Measurements from ENCODE around the gene BLOC1S5.
"Not testable (repeated sequence)": the region's sequence is repeated elsewhere in the genome, so short reads cannot be mapped to it uniquely, and the experiment has no call there.

BLOC1S5 gene

DNA sequence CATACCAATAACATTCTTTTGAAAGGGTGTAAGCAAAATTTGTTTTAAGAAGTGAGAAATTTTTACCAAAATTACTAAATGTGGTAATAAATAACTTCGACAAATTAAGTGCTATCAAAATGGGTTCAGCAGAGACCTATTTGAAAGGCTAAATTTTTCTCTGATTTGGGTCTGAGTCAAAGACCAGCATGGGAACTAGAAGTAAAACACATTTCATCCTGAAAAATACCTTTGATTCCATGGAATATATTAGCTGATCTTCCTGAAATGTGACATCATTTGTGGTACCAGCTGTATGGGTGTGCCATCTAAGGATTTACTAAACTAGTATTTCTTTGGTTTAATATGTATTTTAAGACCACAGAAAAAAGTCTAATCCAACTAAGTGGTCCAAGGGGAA lies 63.6 kb downstream of the BLOC1S5 start:
- H3K4me3 ChIP-seq: no peak overlapping the region
- H3K27ac ChIP-seq: peak overlapping the region in 1 of 21 experiments; percentile 54

GRCh38 chr6:8000188-8000596 lies 64.0 kb downstream of the BLOC1S5 start:
- Histone ChIP-seq H3K27ac (peak overlapping the region in 1 of 21 experiments; percentile 54), H3K4me3 (no peak overlapping the region)

- peak overlapping the region in 1 of 21 experiments; percentile 21 for H3K27ac ChIP-seq
Measured at GRCh38 chr6:7999201-7999600, 65.0 kb downstream of the BLOC1S5 start.

GRCh38 chr6:7998103-7998725 lies 66.0 kb downstream of the BLOC1S5 start:
- Histone ChIP-seq H3K27ac (no peak overlapping the region), H3K4me3 (no peak overlapping the region)

More at GRCh38 chr6:7999201-7999600, 65.0 kb downstream of the BLOC1S5 start:
- no peak overlapping the region for H3K4me3 ChIP-seq

DNA sequence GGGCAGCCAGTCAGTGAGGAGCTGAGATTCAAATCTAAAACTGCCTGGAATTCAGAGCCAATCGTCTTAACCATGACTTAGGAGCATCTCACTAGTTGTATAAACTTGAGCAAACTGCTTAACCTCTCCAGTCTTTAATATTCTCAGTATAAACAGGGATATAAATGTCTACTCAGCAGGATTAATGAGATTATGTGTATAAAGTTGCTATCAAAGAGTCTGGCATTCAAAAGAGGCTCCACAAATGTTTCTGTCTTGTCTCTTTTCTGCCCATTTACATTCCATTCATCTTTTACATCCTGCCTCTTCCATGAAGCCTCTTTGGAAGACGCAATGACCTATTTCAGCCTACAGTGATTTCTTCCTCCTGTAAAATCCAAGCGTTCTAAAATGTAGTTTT lies 66.9 kb downstream of the BLOC1S5 start:
- no peak overlapping the region for H3K4me3 ChIP-seq
- no peak overlapping the region for H3K27ac ChIP-seq

- H3K4me3 ChIP-seq: no peak overlapping the region
- H3K27ac ChIP-seq: no peak overlapping the region
Measured at GRCh38 chr6:7996538-7997111, 67.6 kb downstream of the BLOC1S5 start.

DNA sequence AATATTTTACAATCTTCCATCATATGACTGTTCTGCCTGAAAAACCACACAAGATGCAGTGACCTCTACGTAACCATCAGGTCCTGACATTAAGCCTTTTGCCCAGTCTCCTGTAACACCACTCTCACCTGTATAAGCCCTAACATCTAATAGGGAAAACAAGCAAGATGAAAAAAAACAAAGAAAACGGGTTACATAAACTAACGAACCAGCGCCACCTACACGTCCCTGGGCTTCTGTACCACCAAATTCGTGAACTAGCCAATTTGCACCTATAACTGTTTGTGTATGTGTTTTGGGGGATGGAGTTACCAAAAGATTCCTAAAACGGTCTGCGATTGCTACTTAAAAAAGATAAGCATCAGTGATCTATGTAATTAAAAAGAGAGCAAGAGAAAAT lies 70.2 kb downstream of the BLOC1S5 start:
- Histone ChIP-seq H3K4me3 (no peak overlapping the region), H3K27ac (no peak overlapping the region)

GRCh38 chr6:7993399-7993798 lies 70.8 kb downstream of the BLOC1S5 start:
- no peak overlapping the region for H3K4me3 ChIP-seq
- no peak overlapping the region for H3K27ac ChIP-seq

- Histone ChIP-seq H3K27ac (peak overlapping the region in 3 of 21 experiments; percentile 15 to 70 (median 19)), H3K4me3 (no peak overlapping the region)
Measured at GRCh38 chr6:7992002-7992815, 72.0 kb downstream of the BLOC1S5 start.

DNA sequence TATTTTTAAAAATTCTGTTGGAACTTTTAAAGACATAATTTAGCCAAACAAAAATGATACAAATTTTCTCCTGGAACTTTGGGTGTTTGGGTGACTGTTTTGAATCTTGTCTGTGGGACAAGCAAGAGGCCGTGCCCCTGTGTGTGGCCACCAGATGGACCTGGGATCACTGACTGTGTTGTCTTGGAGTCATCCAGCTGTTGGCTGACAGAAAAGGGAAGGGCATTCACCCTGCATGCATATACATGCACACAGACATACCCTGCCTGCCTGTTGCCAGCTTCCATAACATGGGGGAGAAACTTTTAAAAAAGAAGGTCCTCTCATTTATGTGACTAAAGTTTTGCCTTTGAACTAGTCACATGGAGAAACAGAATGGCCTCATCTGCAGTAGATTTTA lies 72.7 kb downstream of the BLOC1S5 start:
- H3K4me3 ChIP-seq: no peak overlapping the region
- peak overlapping the region in 1 of 21 experiments; percentile 70 for H3K27ac ChIP-seq

GRCh38 chr6:7986219-7986618 lies 78.0 kb downstream of the BLOC1S5 start:
- H3K27ac ChIP-seq: no peak overlapping the region
- no peak overlapping the region for H3K4me3 ChIP-seq

GRCh38 chr6:7983967-7984366 lies 80.2 kb downstream of the BLOC1S5 start:
- not testable (repeated sequence) for H3K4me3 ChIP-seq

DNA sequence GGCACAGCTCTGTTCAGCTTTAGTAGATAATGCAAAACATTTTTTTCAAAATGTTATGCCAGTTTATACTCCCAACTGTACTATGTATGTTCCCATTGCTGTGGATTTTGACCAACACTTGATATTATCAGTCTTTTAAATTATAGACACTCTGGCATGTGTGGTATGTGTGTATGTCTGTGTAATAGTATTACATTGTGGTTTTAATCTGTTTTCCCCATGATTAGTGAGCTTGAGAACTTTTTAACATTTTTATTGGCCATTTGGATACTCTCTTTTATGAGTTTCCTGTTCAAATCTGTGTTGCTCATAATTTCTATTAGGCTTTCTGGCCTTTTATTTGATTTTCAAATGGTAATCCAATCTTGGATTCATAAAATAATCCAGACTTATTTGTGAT lies 84.4 kb downstream of the BLOC1S5 start:
- H3K4me3 ChIP-seq: no peak overlapping the region

More at GRCh38 chr6:7983967-7984366, 80.2 kb downstream of the BLOC1S5 start:
- H3K27ac ChIP-seq: not testable (repeated sequence)

DNA sequence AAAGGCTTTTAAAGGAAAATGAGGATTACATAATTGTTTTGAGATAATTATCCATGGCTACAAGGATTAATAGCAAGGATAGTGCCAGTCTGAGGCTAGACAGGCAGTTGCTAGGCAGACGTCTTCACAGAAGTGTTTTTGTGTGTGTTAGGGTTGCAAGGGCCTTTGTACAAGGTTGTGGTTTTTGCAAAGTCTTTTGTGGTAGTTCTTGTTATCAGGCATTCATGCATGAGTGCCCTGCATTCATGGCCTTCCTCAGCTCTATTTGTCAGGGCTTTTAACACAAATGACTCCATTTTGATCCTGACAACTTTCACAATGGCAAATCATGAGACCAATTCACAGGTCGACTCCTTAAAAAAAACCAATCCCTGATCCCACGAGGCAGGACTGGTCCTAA lies 85.5 kb downstream of the BLOC1S5 start:
- no peak overlapping the region for H3K4me3 ChIP-seq
- no peak overlapping the region for H3K27ac ChIP-seq

More for the DNA sequence above, 84.4 kb downstream of the BLOC1S5 start:
- no peak overlapping the region for H3K27ac ChIP-seq

GRCh38 chr6:7976485-7977056 lies 87.6 kb downstream of the BLOC1S5 start:
- H3K4me3 ChIP-seq: no peak overlapping the region
- H3K27ac ChIP-seq: peak overlapping the region in 2 of 21 experiments; percentile 16 to 64

- Histone ChIP-seq H3K27ac (peak overlapping the region in 6 of 21 experiments; percentile 1 to 64 (median 16)), H3K4me3 (no peak overlapping the region)
Measured at GRCh38 chr6:7975764-7976146, 88.4 kb downstream of the BLOC1S5 start.

DNA sequence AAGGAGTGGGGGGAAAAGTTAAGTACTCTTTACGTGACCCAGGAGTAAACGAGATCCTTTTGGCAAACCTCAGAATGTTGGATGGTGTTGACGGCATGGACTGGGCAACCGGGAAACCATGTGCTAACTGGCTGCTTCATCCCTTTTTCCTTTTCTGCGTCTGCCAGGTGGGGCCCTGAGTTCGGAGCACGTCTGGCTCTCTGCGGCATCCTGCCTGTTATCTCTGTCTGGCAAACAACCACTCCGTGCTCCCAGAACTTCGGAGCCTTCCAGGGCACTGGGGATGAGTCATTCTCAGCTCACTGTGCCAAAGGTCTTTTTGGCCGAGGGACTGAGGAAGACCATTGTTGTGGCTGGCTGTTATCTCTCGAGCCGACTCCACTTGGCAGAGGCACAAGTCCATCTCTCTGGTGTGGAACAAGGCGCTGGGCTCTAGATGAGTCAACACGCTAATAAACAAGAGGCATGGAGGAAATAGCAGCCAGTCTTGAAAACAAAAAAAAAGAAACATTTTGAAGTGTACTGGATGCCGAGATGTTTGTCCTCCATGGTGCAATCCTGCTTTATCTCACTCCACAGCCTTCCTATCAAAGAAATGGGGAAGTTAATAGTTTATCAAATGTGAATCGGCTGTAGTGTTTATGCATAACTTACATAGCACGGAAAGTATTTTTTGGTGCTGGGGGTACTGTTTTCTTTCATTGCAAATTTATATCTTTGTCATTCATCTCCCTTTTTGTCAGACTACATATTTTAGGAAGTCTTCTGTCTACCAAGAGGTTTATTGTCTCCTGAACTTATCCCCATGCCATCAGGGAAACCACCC lies 89.0 kb downstream of the BLOC1S5 start:
- Histone ChIP-seq H3K27ac (peak overlapping the region in 5 of 21 experiments; percentile 16 to 64 (median 23)), H3K4me3 (no peak overlapping the region)

DNA sequence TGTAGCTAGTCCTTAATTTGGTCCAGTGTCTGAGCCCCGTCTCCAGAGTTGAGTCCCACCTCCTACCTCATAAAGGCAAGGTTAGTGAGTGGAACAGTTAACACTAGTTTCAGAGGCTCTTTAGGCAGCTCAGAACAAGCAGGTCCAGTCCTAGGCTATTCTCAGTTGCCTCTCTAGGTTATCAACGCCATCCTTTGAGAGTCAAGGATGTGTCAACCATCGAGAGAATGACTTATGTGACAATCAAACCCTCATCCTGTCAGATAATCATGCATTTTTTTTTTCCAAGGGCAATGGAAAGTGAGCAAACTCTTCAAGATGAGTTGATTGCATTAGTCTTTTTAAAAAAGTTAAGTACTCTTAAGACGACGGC lies 89.6 kb downstream of the BLOC1S5 start:
- no peak overlapping the region for H3K4me3 ChIP-seq
- H3K27ac ChIP-seq: peak overlapping the region in 4 of 21 experiments; percentile 7 to 30 (median 20)

DNA sequence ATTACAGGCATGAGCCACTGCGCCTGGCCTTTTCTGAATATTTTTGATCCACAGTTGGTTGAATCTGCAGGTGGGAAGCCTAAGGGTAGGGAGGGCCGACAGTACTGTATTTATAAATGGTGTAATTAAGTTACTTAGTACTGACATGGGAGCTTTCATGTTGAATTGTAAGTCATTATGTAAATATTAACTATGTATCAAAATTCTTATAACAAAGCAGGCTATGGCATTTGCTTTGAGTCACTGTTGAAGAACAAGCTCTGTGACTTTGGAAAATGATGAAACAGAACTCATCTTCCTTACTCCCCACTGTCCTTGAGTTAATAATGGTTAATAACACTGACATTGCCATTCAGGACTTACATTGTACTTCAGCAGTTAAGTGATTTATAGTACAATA lies 90.6 kb downstream of the BLOC1S5 start:
- Histone ChIP-seq H3K27ac (peak overlapping the region in 1 of 21 experiments; percentile 26), H3K4me3 (no peak overlapping the region)

GRCh38 chr6:7971499-7971898 lies 92.7 kb downstream of the BLOC1S5 start:
- Histone ChIP-seq H3K4me3 (no peak overlapping the region), H3K27ac (no peak overlapping the region)

Measured in skin epidermis (tissue), 12 donors.